ENCODE data around the gene PCYT1B.

Gene PCYT1B

DNA sequence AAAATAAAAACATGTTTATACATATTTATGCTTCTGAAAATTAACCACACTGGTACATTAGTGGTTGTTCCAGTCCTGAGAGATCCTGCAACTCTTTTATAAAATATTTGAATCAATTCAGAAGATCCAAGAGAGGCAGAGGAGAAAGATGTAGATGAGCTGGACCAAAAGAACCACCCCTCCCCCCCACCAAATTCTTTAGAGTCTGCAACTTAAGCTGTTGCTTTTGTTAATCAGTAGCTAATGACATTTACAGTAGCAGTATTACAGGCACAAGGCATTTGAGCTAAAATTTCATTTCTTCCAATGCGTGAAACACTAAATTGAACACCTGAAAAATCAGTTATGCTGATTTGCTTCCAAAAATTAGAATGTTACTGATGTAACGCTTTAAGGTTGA, 120.5 kb downstream of the PCYT1B start:
- DNase-seq (ENCODE audit: low spot score): no peak

DNA sequence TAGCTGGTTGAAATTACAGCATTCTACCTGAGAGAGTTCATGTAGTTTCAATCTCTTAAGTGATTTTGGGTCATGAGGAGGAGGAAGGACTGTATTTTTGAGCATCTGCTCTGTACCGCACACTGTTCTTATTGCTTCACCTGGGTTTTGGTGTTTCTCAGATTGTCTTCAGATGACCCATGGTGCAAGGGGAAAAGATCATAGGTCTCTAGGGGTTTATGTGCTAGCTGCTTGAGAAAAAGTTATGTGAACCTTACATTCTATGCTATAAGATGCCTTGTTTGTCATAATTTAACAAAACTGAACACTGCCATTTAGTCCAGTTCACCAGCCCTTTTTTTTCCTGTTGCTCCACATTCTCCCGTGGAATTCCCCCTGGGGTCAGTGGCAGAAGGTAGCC, 121.7 kb downstream of the PCYT1B start:
- DNase-seq (ENCODE audit: low spot score): no peak

DNA sequence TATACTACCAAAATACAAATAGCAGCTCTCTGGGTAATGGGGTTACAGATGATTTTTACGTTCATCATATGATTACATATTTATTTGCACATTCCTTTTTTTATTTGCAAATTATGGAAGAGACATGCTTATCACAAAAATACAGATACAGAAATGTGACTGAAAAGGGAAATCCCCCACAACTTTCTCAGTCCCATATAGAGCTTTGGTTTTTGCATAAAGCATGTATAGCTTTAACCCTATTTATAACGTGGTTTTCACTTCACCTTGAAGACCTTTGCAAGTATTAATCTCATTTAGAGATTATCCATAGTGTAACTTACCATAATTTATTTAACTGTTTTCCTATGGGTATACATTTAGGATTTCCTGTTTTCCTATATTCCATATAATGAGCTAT, 126.7 kb downstream of the PCYT1B start:
- DNase-seq (ENCODE audit: low spot score): no peak

DNA sequence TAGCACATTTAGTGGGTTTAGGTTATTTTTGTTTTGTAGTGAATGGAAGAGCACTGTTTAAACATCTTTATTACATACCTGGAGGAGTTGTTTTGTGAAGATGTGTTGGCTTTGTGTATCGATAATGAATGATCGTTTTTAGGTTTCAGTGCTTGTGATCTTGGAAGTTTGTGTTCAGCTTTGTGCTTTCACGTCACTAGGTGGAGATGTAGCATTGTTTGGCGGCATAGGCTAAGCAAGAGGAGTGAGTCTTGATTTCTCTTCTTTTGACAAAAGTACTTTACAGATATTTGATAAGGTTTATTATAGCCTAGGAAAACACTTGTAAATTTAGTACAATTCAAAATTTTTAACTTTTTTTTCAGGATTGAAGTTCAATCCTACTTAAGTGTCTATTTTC, 131.7 kb downstream of the PCYT1B start:
- DNase-seq (ENCODE audit: low spot score): no peak

DNA sequence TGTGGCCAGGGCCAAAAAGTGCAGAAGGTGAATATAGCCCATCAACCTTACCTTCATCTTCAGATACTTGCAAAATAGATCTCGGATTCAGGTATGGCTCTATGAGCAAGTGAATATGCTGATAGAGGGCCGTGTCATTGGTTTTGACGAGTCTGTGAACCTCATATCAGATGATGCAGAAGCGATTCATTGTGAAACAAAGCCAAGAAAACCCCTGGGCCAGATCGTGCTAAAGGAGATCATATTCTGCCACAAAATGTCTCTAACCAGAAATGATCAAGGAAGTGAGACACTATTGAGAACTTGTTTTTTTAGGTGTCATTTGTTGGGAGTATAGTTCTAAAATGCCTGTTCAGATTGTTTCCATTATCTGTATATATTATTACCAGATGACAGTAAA, 133.7 kb downstream of the PCYT1B start:
- DNase-seq (ENCODE audit: low spot score): no peak

DNA sequence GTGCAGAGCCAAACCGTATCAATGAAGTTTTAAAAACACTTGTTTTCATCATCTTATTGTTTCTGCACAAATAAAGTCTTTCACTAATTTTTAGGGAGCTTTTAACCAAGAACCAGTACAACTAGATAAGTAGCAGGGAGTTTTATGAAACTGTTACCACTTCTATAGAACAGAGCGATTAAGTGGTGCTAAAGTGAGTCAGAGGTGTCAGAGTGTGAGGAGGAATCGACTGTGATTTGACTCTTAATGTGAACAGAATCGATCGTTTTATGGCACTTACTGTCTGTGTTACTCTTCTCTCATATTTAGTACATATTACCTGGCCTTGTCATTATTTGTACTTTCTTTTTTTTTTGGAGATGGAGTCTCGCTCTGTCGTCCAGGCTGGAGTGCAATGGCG, 138.8 kb downstream of the PCYT1B start:
- no peak for DNase-seq (ENCODE audit: low spot score)

Measured in AG08396 (cell line).